MCF 10A (cell line): Measurements from ENCODE around the gene PGAM2. TPM values are rescaled to one million over a fixed set of nuclear protein-coding genes. Genes with fewer than 3 reads are reported as not detected.
A peak's percentile ranks its signal among the peaks of the same experiment; 100 is the strongest.

ENCODE experiments used
- Bru-seq: library from RNA; stranded (reverse); fragments of 400-500 nt; gene quantifications from one replicate; lab custom pipeline; 2021; lab: Mats Ljungman, UMichigan
- BruChase-seq, 2 experiments: library from RNA; stranded (reverse); fragments of 400-500 nt; gene quantifications; one replicate each; lab custom pipeline; 2021; lab: Mats Ljungman, UMichigan
- BruUV-seq: library from RNA; stranded (reverse); fragments of 400-500 nt; replicated peaks from 2 replicates; lab custom pipeline; 2021; lab: Mats Ljungman, UMichigan
- CTCF ChIA-PET: fragments of 300-600 bp; sonication (Branson Sonifier 250); formaldehyde crosslinking; extraction: SDS; loops from one replicate; lab custom pipeline; 2021; ENCODE audit warnings: antibody characterized with exemption, inconsistent platforms; lab: Yijun Ruan, JAX
- POLR2A ChIA-PET: fragments of 300-600, 350-650 bp; sonication (Branson Sonifier 250); formaldehyde crosslinking; extraction: SDS; loops from one replicate; lab custom pipeline; 2020; ENCODE audit warnings: antibody characterized with exemption, inconsistent platforms; lab: Yijun Ruan, JAX
- DNase-seq: peaks from one replicate; pipeline ENCODE4 v3.0.0-alpha.2; 2018; ENCODE audit not compliant: unreplicated experiment
- H3K27ac Mint-ChIP-seq: one replicate; pipeline ENCODE4 v1.8.0; 2022; ENCODE audit warnings: mild to moderate bottlenecking, low read depth, mixed read lengths; ENCODE audit not compliant: unreplicated experiment
- H3K27me3 Mint-ChIP-seq: one replicate; pipeline ENCODE4 v1.8.0; 2022; ENCODE audit warnings: mixed read lengths; ENCODE audit not compliant: insufficient read depth, unreplicated experiment
- H3K36me3 Mint-ChIP-seq: one replicate; pipeline ENCODE4 v1.8.0; 2022; ENCODE audit warnings: mild to moderate bottlenecking, moderate library complexity, mixed read lengths; ENCODE audit not compliant: insufficient read depth, unreplicated experiment
- H3K4me1 Mint-ChIP-seq: one replicate; pipeline ENCODE4 v1.8.0; 2022; ENCODE audit warnings: mixed read lengths; ENCODE audit not compliant: insufficient read depth, unreplicated experiment
- H3K4me3 Mint-ChIP-seq: one replicate; pipeline ENCODE4 v1.8.0; 2022; ENCODE audit warnings: mild to moderate bottlenecking, moderate library complexity, mixed read lengths; ENCODE audit not compliant: unreplicated experiment
- H3K9me3 Mint-ChIP-seq: one replicate; pipeline ENCODE4 v1.8.0; 2022; ENCODE audit warnings: mixed read lengths; ENCODE audit not compliant: unreplicated experiment
- CTCF ChIP-seq: fragments of 200-600 bp; IDR thresholded peaks from one replicate; pipeline ENCODE4 v1.8.0; 2022; ENCODE audit warnings: antibody characterized with exemption, mild to moderate bottlenecking; ENCODE audit not compliant: unreplicated experiment
- intact Hi-C: fragments of 100-400 bp; cut with micrococcal nuclease; formaldehyde crosslinking; loops from 2 replicates; pipeline ENCODE4 v1.14.1; 2022
- long read RNA-seq: library from polyadenylated mRNA; stranded (forward); transcript quantifications from one replicate; pipeline ENCODE4 v2.0.0, GENCODE V29; 2022
- total RNA-seq: library from RNA; stranded (reverse); gene quantifications from 2 replicates; pipeline ENCODE4 v1.2.3, GENCODE V29; 2022

PGAM2 gene
- total RNA-seq (not detected in 2 replicates), Bru-seq, nascent RNA (percentile 24 among the genes with signal in this experiment), BruChase-seq, experiment 1, labeled RNA remaining after a 6-hour chase (percentile 40 among the genes with signal in this experiment), BruChase-seq, experiment 2, labeled RNA remaining after a 2-hour chase (percentile 29 among the genes with signal in this experiment)
- long read RNA-seq = 0 reads

GRCh38 chr7:44065431-44066110, at the start of gene PGAM2:
Gene PGAM2, minus strand, starts transcription at chr7:44065567. Its CDS starts 38 bp downstream, at chr7:44065529.
- no peak for TF ChIP-seq CTCF
- peaks cover 11% of the 10 kb centered on the region for H3K4me1 Mint-ChIP-seq
- H3K4me3 Mint-ChIP-seq = no peak within 1 kb of the TSS
- H3K36me3 Mint-ChIP-seq = peaks cover 53% of the 10 kb centered on the region
- DNase-seq = no peak
- BruUV-seq = no TSS peak
- H3K9me3 Mint-ChIP-seq = no peaks in the 10 kb centered on the region
- H3K27me3 Mint-ChIP-seq = no peaks in the 10 kb centered on the region
- ChIA-PET CTCF (interaction anchor here (0.5 to 0.6 kb wide), 2 partner anchors 131 to 498 kb away, joined by 3 read pairs; no protein-coding TSS in a partner anchor), POLR2A (interaction anchor here (0.6 to 4.1 kb wide), 6 partner anchors 10 to 76 kb away, joined by 3 to 24 read pairs (median 3); partner anchors contain the start of gene DBNL)
- H3K27ac Mint-ChIP-seq = no peak within 1 kb of the TSS
- intact Hi-C loops = no loop called here

- Mint-ChIP-seq H3K9me3 (no peaks in the 10 kb centered on the region), H3K4me3 (no peak overlapping the region), H3K27me3 (no peaks in the 10 kb centered on the region), H3K27ac (no peak overlapping the region), H3K4me1 (peaks cover 7% of the 10 kb centered on the region), H3K36me3 (peaks cover 27% of the 10 kb centered on the region)
- DNase-seq = no peak
- POLR2A ChIA-PET = interaction anchor here (0.8 to 1.5 kb wide), 6 partner anchors 8 to 376 kb away, joined by 3 to 5 read pairs (median 4); partner anchors contain the start of gene POLD2
- no peak for TF ChIP-seq CTCF
- intact Hi-C loops = no loop called here
- no TSS peak for BruUV-seq
- CTCF ChIA-PET = no interaction called here
Measured at GRCh38 chr7:44114586-44115310, 49.4 kb upstream of the PGAM2 start.

GRCh38 chr7:44113764-44114354, 48.5 kb upstream of the PGAM2 start:
- Mint-ChIP-seq H3K27ac (no peak overlapping the region), H3K4me1 (peaks cover 5% of the 10 kb centered on the region), H3K9me3 (no peaks in the 10 kb centered on the region), H3K36me3 (peaks cover 23% of the 10 kb centered on the region), H3K27me3 (no peaks in the 10 kb centered on the region), H3K4me3 (no peak overlapping the region)
- TF ChIP-seq CTCF = no peak
- intact Hi-C loops = no loop called here
- no TSS peak for BruUV-seq
- CTCF ChIA-PET = no interaction called here
- DNase-seq = no peak
- POLR2A ChIA-PET = interaction anchor here (0.8 to 1.5 kb wide), 3 partner anchors 9 to 377 kb away, joined by 3 to 4 read pairs (median 4); partner anchors contain the start of gene POLD2
